ENCODE data around the gene NHLH1. TPM values are rescaled to one million over a fixed set of nuclear protein-coding genes. Genes with fewer than 3 reads are reported as not detected.

The NHLH1 gene
- under 1 TPM in 1 of 4 donors, not detected in 3; 0.09 TPM for total RNA-seq
- polyA plus RNA-seq, result 0.05 TPM
- long read RNA-seq, donor 1, result 0 reads
- long read RNA-seq, donor 2, result 0 reads
- long read RNA-seq, donor 3, result 0 reads
- long read RNA-seq, donor 4, result 0 reads

DNA sequence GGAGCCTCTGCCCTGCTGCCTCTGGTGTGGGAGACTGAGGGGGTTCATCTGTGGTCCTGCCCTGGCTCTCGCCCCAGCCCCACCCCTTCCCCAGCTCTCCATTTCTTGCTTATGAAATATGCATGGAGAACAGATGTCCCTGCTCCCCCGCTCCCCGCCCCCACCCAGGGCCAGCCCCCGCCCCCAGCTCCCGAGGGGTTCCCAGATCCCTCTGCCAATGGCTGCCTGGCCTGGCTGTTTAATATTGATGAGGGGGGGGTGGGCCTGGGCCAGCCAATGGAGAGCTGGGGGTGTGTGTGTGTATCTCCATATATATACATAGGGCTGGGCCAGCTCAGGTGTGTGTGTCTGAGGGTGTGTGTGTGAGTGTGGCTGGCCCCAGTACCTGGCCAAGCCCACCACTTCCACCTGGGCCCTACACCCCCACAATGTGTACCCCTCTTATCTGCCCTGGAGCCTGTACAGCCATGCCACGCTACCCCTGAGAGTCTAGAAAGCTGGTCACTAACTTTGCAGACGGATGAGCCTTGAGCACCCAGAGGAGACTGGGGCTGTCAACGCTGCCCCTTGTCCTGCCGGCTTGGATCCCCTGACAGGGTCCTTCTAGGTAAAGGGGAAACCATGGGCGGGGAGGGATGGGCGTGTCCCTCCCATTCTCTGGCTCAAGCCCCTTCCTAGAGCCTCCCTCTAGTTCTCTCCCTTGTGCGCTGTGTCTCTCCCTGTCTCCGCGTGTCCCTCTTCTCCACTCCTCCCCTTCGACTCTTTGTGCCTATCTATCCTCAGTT lies at the start of gene NHLH1:
Gene NHLH1 (plus strand): TSS at position 341 of the 785 bp plus-strand sequence. CDS start 3,661 bp downstream, outside the sequence.
- intact Hi-C loops (cut with DNase I), result no loop called here
- Histone ChIP-seq H3K27me3 (ENCODE audit: control insufficient read depth, insufficient read depth) (no peaks in the 10 kb centered on the region), H3K27ac (ENCODE audit: low read length) (no peak within 1 kb of the TSS), H3K9me3 (ENCODE audit: control insufficient read depth, low read length) (no peaks in the 10 kb centered on the region), H3K4me3 (ENCODE audit: low read length) (no peak within 1 kb of the TSS), H3K4me1 (ENCODE audit: control insufficient read depth, insufficient read depth, low read length) (no peaks in the 10 kb centered on the region)
- no peak for DNase-seq
- WGBS, result 57% methylated on average over 15 of the region's 15 CpGs
- ATAC-seq, result no peak

DNA sequence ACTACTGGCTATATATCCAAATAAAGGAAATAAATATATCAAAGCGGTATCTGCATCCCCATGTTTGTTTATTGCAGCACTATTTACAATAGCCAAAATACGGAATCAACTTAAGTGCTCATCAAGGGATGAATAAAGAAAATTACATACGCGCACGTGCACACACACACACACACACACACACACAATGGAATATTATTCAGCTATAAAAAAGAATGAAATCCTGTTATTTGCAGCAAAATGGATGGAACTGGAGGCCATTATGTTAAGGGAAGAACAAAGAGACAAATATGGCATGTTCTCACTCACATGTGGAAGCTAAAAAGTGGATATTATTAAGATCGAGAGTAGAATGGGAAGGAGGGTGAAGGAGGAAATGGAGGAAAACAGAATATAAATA lies 44.0 kb upstream of the NHLH1 start:
- no peaks in the 10 kb centered on the region for H3K9me3 ChIP-seq (ENCODE audit: control insufficient read depth, low read length)
- no peaks in the 10 kb centered on the region for H3K27me3 ChIP-seq (ENCODE audit: control insufficient read depth, insufficient read depth)
- no peak overlapping the region for H3K27ac ChIP-seq (ENCODE audit: low read length)
- no peak for ATAC-seq
- DNase-seq, result no peak
- 97% methylated on average over 6 of the region's 6 CpGs for WGBS
- intact Hi-C loops (cut with DNase I), result no loop called here
- H3K4me1 ChIP-seq (ENCODE audit: control insufficient read depth, insufficient read depth, low read length), result no peaks in the 10 kb centered on the region
- no peak overlapping the region for H3K4me3 ChIP-seq (ENCODE audit: low read length)

DNA sequence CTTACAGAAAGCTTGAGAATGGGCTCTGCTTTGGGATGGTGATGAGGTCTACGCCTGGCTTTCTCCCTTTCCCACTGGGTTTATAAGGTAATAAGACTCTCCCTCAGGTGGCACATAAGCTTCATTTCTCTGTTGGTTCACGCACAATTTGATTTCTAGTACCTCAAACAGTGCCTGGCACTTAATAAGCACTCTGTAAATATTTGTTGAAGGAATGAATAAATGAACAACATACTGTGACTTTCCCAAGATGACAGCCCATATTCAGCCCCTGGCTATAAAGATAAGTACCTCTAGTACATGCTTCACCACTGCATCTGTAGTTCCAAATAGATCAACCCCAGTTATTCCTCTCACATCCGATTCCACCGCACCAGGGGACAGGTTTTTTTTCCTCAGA lies 41.6 kb upstream of the NHLH1 start:
- DNase-seq (no peak), ATAC-seq (no peak)
- 94% methylated on average over 4 of the region's 4 CpGs for whole genome bisulfite sequencing
- no peaks in the 10 kb centered on the region for H3K27me3 ChIP-seq (ENCODE audit: control insufficient read depth, insufficient read depth)
- H3K4me1 ChIP-seq (ENCODE audit: control insufficient read depth, insufficient read depth, low read length), result no peaks in the 10 kb centered on the region
- H3K27ac ChIP-seq (ENCODE audit: low read length), result no peak overlapping the region
- no peaks in the 10 kb centered on the region for H3K9me3 ChIP-seq (ENCODE audit: control insufficient read depth, low read length)
- intact Hi-C loops (cut with DNase I), result no loop called here
- no peak overlapping the region for H3K4me3 ChIP-seq (ENCODE audit: low read length)

- WGBS, result 71% methylated on average over 5 of the region's 5 CpGs
- no peak overlapping the region for H3K4me3 ChIP-seq (ENCODE audit: low read length)
- H3K4me1 ChIP-seq (ENCODE audit: control insufficient read depth, insufficient read depth, low read length), result no peaks in the 10 kb centered on the region
- H3K27ac ChIP-seq (ENCODE audit: low read length), result no peak overlapping the region
- DNase-seq (no peak), ATAC-seq (no peak)
- H3K9me3 ChIP-seq (ENCODE audit: control insufficient read depth, low read length), result no peaks in the 10 kb centered on the region
- no peaks in the 10 kb centered on the region for H3K27me3 ChIP-seq (ENCODE audit: control insufficient read depth, insufficient read depth)
- intact Hi-C loops (cut with DNase I), result no loop called here
These were observed 40.5 kb upstream of the NHLH1 start for GRCh38 chr1:160326418-160326817.

- ATAC-seq, result no peak
- no peak for DNase-seq
- intact Hi-C loops (cut with DNase I), result no loop called here
- Histone ChIP-seq H3K4me3 (ENCODE audit: low read length) (no peak overlapping the region), H3K27me3 (ENCODE audit: control insufficient read depth, insufficient read depth) (no peaks in the 10 kb centered on the region), H3K27ac (ENCODE audit: low read length) (no peak overlapping the region), H3K9me3 (ENCODE audit: control insufficient read depth, low read length) (no peaks in the 10 kb centered on the region), H3K4me1 (ENCODE audit: control insufficient read depth, insufficient read depth, low read length) (no peaks in the 10 kb centered on the region)
- WGBS, result 59% methylated on average over 8 of the region's 8 CpGs
These were observed 38.7 kb upstream of the NHLH1 start for GRCh38 chr1:160328184-160328583.

GRCh38 chr1:160330119-160330518 lies 36.8 kb upstream of the NHLH1 start:
- no peaks in the 10 kb centered on the region for H3K4me1 ChIP-seq (ENCODE audit: control insufficient read depth, insufficient read depth, low read length)
- ATAC-seq (no peak), DNase-seq (no peak)
- H3K27me3 ChIP-seq (ENCODE audit: control insufficient read depth, insufficient read depth), result no peaks in the 10 kb centered on the region
- H3K27ac ChIP-seq (ENCODE audit: low read length), result no peak overlapping the region
- no peak overlapping the region for H3K4me3 ChIP-seq (ENCODE audit: low read length)
- intact Hi-C loops (cut with DNase I), result no loop called here
- no peaks in the 10 kb centered on the region for H3K9me3 ChIP-seq (ENCODE audit: control insufficient read depth, low read length)

DNA sequence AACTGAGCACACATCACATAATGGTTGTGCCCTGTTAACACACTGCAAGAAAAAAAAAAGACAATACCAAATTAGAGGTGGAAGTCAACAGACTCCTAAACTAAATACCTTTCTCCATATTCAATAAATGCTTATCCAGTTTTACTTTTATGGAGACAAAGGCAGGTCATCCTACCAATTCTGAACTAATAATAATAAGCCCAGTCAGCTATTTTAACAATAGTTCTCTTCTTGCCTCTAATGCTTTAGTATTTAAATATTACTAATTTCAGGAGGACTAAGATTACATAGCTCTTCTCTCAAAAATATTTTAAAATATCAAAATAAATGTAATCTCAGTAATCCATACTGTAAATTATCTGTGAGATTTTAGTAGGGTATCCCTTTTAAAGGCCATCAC lies 34.4 kb upstream of the NHLH1 start:
- DNase-seq (no peak), ATAC-seq (no peak)
- H3K27ac ChIP-seq (ENCODE audit: low read length), result no peak overlapping the region
- H3K4me3 ChIP-seq (ENCODE audit: low read length), result no peak overlapping the region
- intact Hi-C loops (cut with DNase I), result no loop called here
- H3K4me1 ChIP-seq (ENCODE audit: control insufficient read depth, insufficient read depth, low read length), result no peaks in the 10 kb centered on the region
- no peaks in the 10 kb centered on the region for H3K9me3 ChIP-seq (ENCODE audit: control insufficient read depth, low read length)
- no peaks in the 10 kb centered on the region for H3K27me3 ChIP-seq (ENCODE audit: control insufficient read depth, insufficient read depth)

DNA sequence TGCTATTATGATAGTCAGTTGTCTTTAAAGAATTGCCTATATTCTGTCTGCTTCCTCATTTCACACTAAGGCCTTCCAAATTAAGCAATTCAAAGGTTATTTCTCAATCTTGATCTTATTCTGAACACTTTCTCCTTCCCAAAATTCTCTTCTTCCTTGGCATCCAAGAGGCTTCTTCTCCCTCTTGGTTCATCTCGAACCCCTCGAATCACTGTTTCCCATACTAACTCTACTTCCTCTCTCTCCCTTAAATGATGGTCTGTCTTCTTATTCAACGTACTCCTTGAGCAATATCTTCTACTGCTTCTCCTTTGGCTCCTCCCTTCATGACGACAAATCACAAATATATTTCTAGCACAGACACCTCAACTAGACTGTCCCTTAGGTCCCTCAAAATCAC lies 28.3 kb upstream of the NHLH1 start:
- H3K9me3 ChIP-seq (ENCODE audit: control insufficient read depth, low read length), result no peaks in the 10 kb centered on the region

DNA sequence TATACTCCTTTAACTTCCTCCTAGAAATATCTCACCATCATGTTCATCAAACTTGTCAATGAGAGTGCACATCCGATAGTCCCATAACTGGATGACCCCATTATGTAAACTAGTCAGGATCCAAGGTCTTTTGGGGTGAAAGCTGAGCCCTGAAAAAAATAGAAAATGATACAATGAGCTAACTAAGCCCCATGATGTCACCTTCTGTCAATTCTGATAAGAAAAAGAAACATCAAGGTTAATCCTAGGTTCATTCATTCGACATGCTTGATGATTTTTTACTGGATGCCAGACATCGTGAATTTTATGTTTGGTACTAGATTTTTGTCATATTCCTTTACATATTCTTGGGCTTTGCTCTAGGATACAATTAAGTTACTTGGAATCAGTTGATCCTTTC lies 26.7 kb upstream of the NHLH1 start:
- Histone ChIP-seq H3K4me3 (ENCODE audit: low read length) (no peak overlapping the region), H3K9me3 (ENCODE audit: control insufficient read depth, low read length) (no peaks in the 10 kb centered on the region), H3K4me1 (ENCODE audit: control insufficient read depth, insufficient read depth, low read length) (no peaks in the 10 kb centered on the region), H3K27ac (ENCODE audit: low read length) (no peak overlapping the region), H3K27me3 (ENCODE audit: control insufficient read depth, insufficient read depth) (no peaks in the 10 kb centered on the region)
- ATAC-seq (no peak), DNase-seq (no peak)
- WGBS, result 59% methylated on average over 3 of the region's 3 CpGs
- intact Hi-C loops (cut with DNase I), result no loop called here

More for the DNA sequence above, 28.3 kb upstream of the NHLH1 start:
- no peak for ATAC-seq
- Histone ChIP-seq H3K4me3 (ENCODE audit: low read length) (no peak overlapping the region), H3K27me3 (ENCODE audit: control insufficient read depth, insufficient read depth) (no peaks in the 10 kb centered on the region), H3K27ac (ENCODE audit: low read length) (no peak overlapping the region), H3K4me1 (ENCODE audit: control insufficient read depth, insufficient read depth, low read length) (no peaks in the 10 kb centered on the region)
- no peak for DNase-seq
- WGBS, result 71% methylated on average over 4 of the region's 4 CpGs
- intact Hi-C loops (cut with DNase I), result no loop called here

GRCh38 chr1:160340866-160341265 lies 26.0 kb upstream of the NHLH1 start:
- no peaks in the 10 kb centered on the region for H3K9me3 ChIP-seq (ENCODE audit: control insufficient read depth, low read length)
- intact Hi-C loops (cut with DNase I), result no loop called here
- no peaks in the 10 kb centered on the region for H3K4me1 ChIP-seq (ENCODE audit: control insufficient read depth, insufficient read depth, low read length)
- H3K27me3 ChIP-seq (ENCODE audit: control insufficient read depth, insufficient read depth), result no peaks in the 10 kb centered on the region
- no peak overlapping the region for H3K4me3 ChIP-seq (ENCODE audit: low read length)
- H3K27ac ChIP-seq (ENCODE audit: low read length), result no peak overlapping the region
- WGBS, result 59% methylated on average over 2 of the region's 2 CpGs
- DNase-seq (no peak), ATAC-seq (no peak)

GRCh38 chr1:160342526-160342925 lies 24.3 kb upstream of the NHLH1 start:
- Histone ChIP-seq H3K4me1 (ENCODE audit: control insufficient read depth, insufficient read depth, low read length) (no peaks in the 10 kb centered on the region), H3K27ac (ENCODE audit: low read length) (peak overlapping the region; percentile 98), H3K9me3 (ENCODE audit: control insufficient read depth, low read length) (no peaks in the 10 kb centered on the region), H3K27me3 (ENCODE audit: control insufficient read depth, insufficient read depth) (no peaks in the 10 kb centered on the region), H3K4me3 (ENCODE audit: low read length) (peak overlapping the region; percentile 96)
- intact Hi-C loops (cut with DNase I), result no loop called here
- ATAC-seq (no peak), DNase-seq (no peak)
- WGBS, result 0% methylated on average over 7 of the region's 7 CpGs

All from right cardiac atrium (tissue), 5 donors.